T-cell (primary cell): Measurements from ENCODE around the gene EML4. TPM values are rescaled to one million over a fixed set of nuclear protein-coding genes. Genes with fewer than 3 reads are reported as not detected.

Experiments used
- ATAC-seq, 4 experiments: fragments of 200-7000 bp in 3 of 4; fragments of 150-1000 bp in 1 of 4; cut with Tn5 transposase; replicated peaks in 1 of 4; 1 replicate in 3 of 4; 2 replicates in 1 of 4; pipeline ENCODE4 v1.10.0; 2021; ENCODE audit warnings: moderate library complexity in 3 of 4, mild to moderate bottlenecking in 2 of 4, moderate number of reproducible peaks in 1 of 4
- CTCF ChIA-PET, 2 donors: fragments of 300-600 bp; sonication (Branson Sonifier 250); formaldehyde crosslinking; loops; one replicate each; lab custom pipeline; 2022; ENCODE audit warnings: antibody characterized with exemption in 2 of 2; lab: Charles Lee
- POLR2A ChIA-PET, 2 donors: fragments of 300-600 bp; sonication (Branson Sonifier 250); formaldehyde crosslinking; loops; one replicate each; lab custom pipeline; 2022; ENCODE audit warnings: antibody characterized with exemption in 2 of 2; lab: Charles Lee
- DNase-seq, 35 experiments: peaks; one replicate each; pipeline versions ENCODE4 v3.0.0 to v3.0.0-alpha.2; 2013 to 2023
- H3K27ac ChIP-seq: one replicate; pipeline ENCODE4 v1.5.1; 2013; ENCODE audit warnings: low read length
- H3K27me3 ChIP-seq, 2 experiments: replicated peaks in 1 of 2; 1 replicate in 1 of 2; 2 replicates in 1 of 2; pipeline versions ENCODE4 v1.6.1 to v1.7.0; 2013; ENCODE audit warnings: low read length in 1 of 2, mixed read lengths in 1 of 2; ENCODE audit not compliant: control insufficient read depth in 2 of 2, insufficient read depth in 2 of 2; ENCODE audit errors: extremely low read depth in 1 of 2
- H3K36me3 ChIP-seq, 2 donors: 1 replicate in 1 of 2; 2 replicates in 1 of 2; pipeline versions ENCODE4 v1.6.1 to v1.7.0; 2013; ENCODE audit warnings: low read length in 1 of 2; ENCODE audit not compliant: control insufficient read depth in 2 of 2, insufficient read depth in 1 of 2; ENCODE audit errors: extremely low read depth in 1 of 2
- H3K4me1 ChIP-seq, 2 experiments: 1 replicate in 1 of 2; 2 replicates in 1 of 2; pipeline versions ENCODE4 v1.6.1 to v1.7.0; 2013; ENCODE audit warnings: low read length in 2 of 2, mixed read lengths in 1 of 2; ENCODE audit not compliant: insufficient read depth in 2 of 2, control insufficient read depth in 1 of 2; ENCODE audit errors: extremely low read depth in 1 of 2
- H3K4me3 ChIP-seq, 2 donors: 1 replicate in 1 of 2; 2 replicates in 1 of 2; pipeline versions ENCODE4 v1.5.1 to v1.7.0; 2013; ENCODE audit warnings: mild to moderate bottlenecking in 2 of 2, low read length in 1 of 2, moderate library complexity in 1 of 2; ENCODE audit not compliant: control insufficient read depth in 1 of 2; ENCODE audit errors: extremely low read depth in 1 of 2
- H3K9me3 ChIP-seq: 2 replicates; pipeline ENCODE4 v1.7.0; 2013
- H3K27ac Mint-ChIP-seq, 2 donors: one replicate each; pipeline ENCODE4 v1.8.0; 2020 to 2021; ENCODE audit warnings: mild to moderate bottlenecking in 2 of 2, mixed read lengths in 2 of 2
- H3K27me3 Mint-ChIP-seq, 2 donors: one replicate each; pipeline ENCODE4 v1.8.0; 2021 to 2022; ENCODE audit warnings: mixed read lengths in 2 of 2
- H3K36me3 Mint-ChIP-seq: one replicate; pipeline ENCODE4 v1.8.0; 2021; ENCODE audit warnings: mixed read lengths
- H3K4me1 Mint-ChIP-seq, 3 donors: one replicate each; pipeline ENCODE4 v1.8.0; 2020 to 2022; ENCODE audit warnings: mixed read lengths in 3 of 3, mild to moderate bottlenecking in 1 of 3
- H3K4me3 Mint-ChIP-seq, 3 donors: one replicate each; pipeline ENCODE4 v1.8.0; 2020 to 2022; ENCODE audit warnings: mild to moderate bottlenecking in 3 of 3, mixed read lengths in 3 of 3, moderate library complexity in 3 of 3
- H3K9me3 Mint-ChIP-seq, 3 donors: one replicate each; pipeline ENCODE4 v1.8.0; 2020 to 2022; ENCODE audit warnings: mixed read lengths in 3 of 3
- WGBS: methylation state at CpG from one replicate; pipeline ENCODE4 v1.1.5; 2013; ENCODE audit warnings: missing lambda C conversion rate; ENCODE audit not compliant: insufficient coverage; 5-methylcytosine and 5-hydroxymethylcytosine counted together
- total RNA-seq, 35 experiments: library from RNA in 6 of 35; stranded (reverse) in 6 of 35; fragments of 120-200 nt in 1 of 35; gene quantifications; one replicate each; pipeline versions ENCODE4 v1.2.1 to v1.2.4 and lab custom pipeline; 2013 to 2026

The EML4 gene
- total RNA-seq, 5 donors from 2014 or later (not counting 1 experiment from before 2014, with no cell fraction given) = 101 to 223 (median 123) TPM

DNA sequence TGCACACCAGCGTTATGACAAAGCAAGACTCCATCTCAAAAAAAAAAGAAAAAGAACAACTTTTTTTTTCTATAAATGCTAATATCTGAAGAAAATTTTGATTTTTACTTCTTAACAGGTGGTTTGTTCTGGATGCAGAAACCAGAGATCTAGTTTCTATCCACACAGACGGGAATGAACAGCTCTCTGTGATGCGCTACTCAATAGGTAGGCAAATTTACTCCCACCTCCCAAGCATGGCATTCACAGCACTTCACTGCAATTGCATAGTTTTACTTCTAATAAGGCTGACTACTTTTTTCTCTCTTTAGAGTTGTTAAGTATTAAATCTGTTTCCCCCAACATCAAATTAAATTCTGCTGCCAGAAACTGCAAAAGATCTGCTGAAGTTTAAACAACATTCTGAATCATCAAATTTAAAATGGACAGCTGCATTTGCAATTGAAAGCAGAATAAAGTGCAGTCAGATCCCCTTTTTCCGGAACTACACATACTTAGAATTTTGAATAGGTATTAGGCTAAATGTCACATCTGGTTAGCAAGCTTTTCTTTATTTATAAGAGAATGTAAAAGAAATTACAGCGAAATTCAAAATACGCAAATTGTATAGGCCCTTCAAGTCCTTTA, 146.8 kb downstream of the EML4 start:
- DNase-seq (no peak), ATAC-seq (no peak)
- Mint-ChIP-seq H3K4me3 (no peak overlapping the region), H3K27me3 (no peaks in the 10 kb centered on the region), H3K27ac (peak overlapping the region; percentile 87 to 90), H3K36me3 (peaks cover 45% of the 10 kb centered on the region), H3K4me1 (peaks cover 29 to 37% (median 32%) of the 10 kb centered on the region in 3 donors), H3K9me3 (no peaks in the 10 kb centered on the region)
- Histone ChIP-seq H3K36me3 (peaks cover 3 to 63% of the 10 kb centered on the region in 2 donors), H3K27ac (no peak overlapping the region), H3K4me1 (peaks cover 0 to under 1% of the 10 kb centered on the region in 2 experiments), H3K4me3 (no peak overlapping the region), H3K9me3 (no peaks in the 10 kb centered on the region), H3K27me3 (no peaks in the 10 kb centered on the region)
- ChIA-PET CTCF (interaction anchor here in 1 of 2 donors (0.6 kb wide), 1 partner anchor 1225 kb away, joined by 3 read pairs; no protein-coding TSS in a partner anchor), POLR2A (no interaction called here)
- no CpG with 5 or more reads among the region's 6 CpGs for WGBS

GRCh38 chr2:42316910-42317309, 147.8 kb downstream of the EML4 start:
- Mint-ChIP-seq H3K4me3 (no peak overlapping the region), H3K9me3 (no peaks in the 10 kb centered on the region), H3K27ac (peak overlapping the region; percentile 87 to 90), H3K4me1 (peaks cover 38 to 45% (median 39%) of the 10 kb centered on the region in 3 donors), H3K27me3 (no peaks in the 10 kb centered on the region), H3K36me3 (peaks cover 52% of the 10 kb centered on the region)
- ATAC-seq = peak in 1 of 4 experiments; percentile 14
- no peaks in the 10 kb centered on the region for H3K27me3 ChIP-seq
- ChIA-PET CTCF (no interaction called here), POLR2A (no interaction called here)
- WGBS = 50% methylated on average over 2 of the region's 3 CpGs
- H3K4me3 ChIP-seq = no peak overlapping the region
- no peaks in the 10 kb centered on the region for H3K9me3 ChIP-seq
- H3K27ac ChIP-seq = peak overlapping the region; percentile 15
- peaks cover 3 to 61% of the 10 kb centered on the region in 2 donors for H3K36me3 ChIP-seq
- peaks cover 0 to 4% of the 10 kb centered on the region in 2 experiments for H3K4me1 ChIP-seq
- DNase-seq = no peak

- H3K27me3 Mint-ChIP-seq = no peaks in the 10 kb centered on the region
- H3K9me3 Mint-ChIP-seq = no peaks in the 10 kb centered on the region
- Histone ChIP-seq H3K4me3 (no peak overlapping the region), H3K4me1 (peaks cover 0 to 4% of the 10 kb centered on the region in 2 experiments), H3K27ac (peak overlapping the region; percentile 2), H3K27me3 (no peaks in the 10 kb centered on the region), H3K36me3 (peaks cover 3 to 65% of the 10 kb centered on the region in 2 donors), H3K9me3 (no peaks in the 10 kb centered on the region)
- peak in 2 of 4 experiments; percentile 48 to 60 for ATAC-seq
- peak overlapping the region; percentile 87 to 90 for H3K27ac Mint-ChIP-seq
- H3K36me3 Mint-ChIP-seq = peaks cover 51% of the 10 kb centered on the region
- DNase-seq = no peak
- peaks cover 39 to 48% (median 42%) of the 10 kb centered on the region in 3 donors for H3K4me1 Mint-ChIP-seq
- CTCF ChIA-PET = no interaction called here
- POLR2A ChIA-PET = no interaction called here
- H3K4me3 Mint-ChIP-seq = peak overlapping the region in 1 of 3 donors; percentile 36
- WGBS = 83% methylated on average over 2 of the region's 3 CpGs
Observed at GRCh38 chr2:42317486-42317885, 148.3 kb downstream of the EML4 start.

DNA sequence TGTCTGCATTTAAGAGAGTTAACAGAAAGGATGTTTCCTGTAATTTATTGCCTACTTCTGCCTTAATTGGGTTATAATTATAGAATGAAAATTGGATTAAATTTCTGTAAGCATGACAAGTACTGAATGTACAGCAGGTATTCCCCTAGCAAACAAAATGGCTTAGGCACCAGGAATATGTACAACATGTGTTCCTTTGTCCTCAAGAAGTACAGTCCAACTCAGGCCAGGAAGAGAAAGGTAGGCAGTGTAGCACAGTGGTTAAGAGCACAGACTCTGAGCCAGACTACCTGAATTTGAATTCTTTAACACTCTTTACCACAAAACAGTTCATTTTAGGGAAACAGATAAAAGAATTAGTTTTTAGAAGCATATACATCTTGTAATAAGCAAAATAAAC, 148.8 kb downstream of the EML4 start:
- H3K27ac ChIP-seq = peak overlapping the region; percentile 2
- H3K9me3 Mint-ChIP-seq = no peaks in the 10 kb centered on the region
- peaks cover 3 to 66% of the 10 kb centered on the region in 2 donors for H3K36me3 ChIP-seq

GRCh38 chr2:42319265-42319664, 150.1 kb downstream of the EML4 start:
- ATAC-seq = no peak
- H3K36me3 Mint-ChIP-seq = peaks cover 58% of the 10 kb centered on the region
- no peaks in the 10 kb centered on the region for H3K27me3 Mint-ChIP-seq
- H3K4me1 Mint-ChIP-seq = peaks cover 39 to 50% (median 45%) of the 10 kb centered on the region in 3 donors
- DNase-seq = no peak
- WGBS = 96% methylated on average over 3 of the region's 5 CpGs
- ChIA-PET POLR2A (no interaction called here), CTCF (interaction anchor here (0.8 to 1.3 kb wide), 2 partner anchors 9 kb away, joined by 3 to 6 read pairs; no protein-coding TSS in a partner anchor)
- H3K27ac Mint-ChIP-seq = peak overlapping the region; percentile 46 to 73
- no peak overlapping the region for H3K4me3 Mint-ChIP-seq
- H3K9me3 Mint-ChIP-seq = no peaks in the 10 kb centered on the region
- no peak overlapping the region for H3K27ac ChIP-seq
- no peak overlapping the region for H3K4me3 ChIP-seq
- H3K36me3 ChIP-seq = peaks cover 3 to 64% of the 10 kb centered on the region in 2 donors
- no peaks in the 10 kb centered on the region for H3K27me3 ChIP-seq
- no peaks in the 10 kb centered on the region for H3K9me3 ChIP-seq
- peaks cover 0 to 4% of the 10 kb centered on the region in 2 experiments for H3K4me1 ChIP-seq

More for the DNA sequence above, 148.8 kb downstream of the EML4 start:
- Mint-ChIP-seq H3K4me3 (no peak overlapping the region), H3K27me3 (no peaks in the 10 kb centered on the region), H3K36me3 (peaks cover 56% of the 10 kb centered on the region), H3K27ac (peak overlapping the region; percentile 87 to 90), H3K4me1 (peaks cover 39 to 50% (median 45%) of the 10 kb centered on the region in 3 donors)
- Histone ChIP-seq H3K27me3 (no peaks in the 10 kb centered on the region), H3K9me3 (no peaks in the 10 kb centered on the region), H3K4me3 (no peak overlapping the region), H3K4me1 (peaks cover 0 to 4% of the 10 kb centered on the region in 2 experiments)
- no peak for DNase-seq
- ChIA-PET CTCF (no interaction called here), POLR2A (no interaction called here)
- no peak for ATAC-seq

GRCh38 chr2:42321452-42322064, 152.4 kb downstream of the EML4 start:
- Histone ChIP-seq H3K4me3 (no peak overlapping the region), H3K36me3 (peaks cover 11 to 62% of the 10 kb centered on the region in 2 donors), H3K4me1 (peaks cover 0 to 4% of the 10 kb centered on the region in 2 experiments), H3K9me3 (no peaks in the 10 kb centered on the region), H3K27me3 (no peaks in the 10 kb centered on the region), H3K27ac (peak overlapping the region; percentile 50)
- no peak for DNase-seq
- ATAC-seq = peak in 2 of 4 experiments; percentile 26 to 49
- H3K9me3 Mint-ChIP-seq = no peaks in the 10 kb centered on the region
- no peaks in the 10 kb centered on the region for H3K27me3 Mint-ChIP-seq
- H3K4me1 Mint-ChIP-seq = peaks cover 30 to 39% (median 36%) of the 10 kb centered on the region in 3 donors
- peaks cover 51% of the 10 kb centered on the region for H3K36me3 Mint-ChIP-seq
- H3K27ac Mint-ChIP-seq = peak overlapping the region; percentile 77 to 88
- CTCF ChIA-PET = no interaction called here
- peak overlapping the region in 1 of 3 donors; percentile 15 for H3K4me3 Mint-ChIP-seq
- WGBS = 89% methylated on average over 1 of the region's 2 CpGs
- POLR2A ChIA-PET = interaction anchor here in 1 of 2 donors (0.6 kb wide), 2 partner anchors 25 to 216 kb away, joined by 3 to 5 read pairs; no protein-coding TSS in a partner anchor
